NAMALWA (cell line): ENCODE measurements around the gene ENPP6.
"Not testable (repeated sequence)": the region's sequence is repeated elsewhere in the genome, so short reads cannot be mapped to it uniquely, and the experiment has no call there.

Source experiments
- DNase-seq: peaks from one replicate; pipeline ENCODE4 v3.0.0-alpha.2; 2015; ENCODE audit warnings: low spot score

ENPP6 gene

DNA sequence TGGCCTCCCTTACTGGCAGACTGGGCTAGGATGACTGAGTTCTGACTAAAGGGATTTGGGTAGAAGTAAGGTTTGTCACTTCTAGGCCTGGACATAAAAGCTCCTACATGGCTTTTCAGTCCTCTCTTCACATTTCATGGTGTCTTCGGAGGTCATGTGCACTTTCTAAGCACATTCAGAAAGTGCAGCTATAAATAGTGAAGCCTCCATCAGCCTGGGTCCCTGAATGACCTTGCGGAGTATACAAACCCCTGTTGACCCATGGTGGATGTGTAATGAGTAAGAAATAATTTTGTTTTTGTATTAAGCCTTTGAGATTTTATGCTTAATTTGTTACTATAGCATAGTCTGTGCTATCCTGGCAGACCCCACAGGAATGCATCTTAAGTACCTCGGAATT, 158.6 kb downstream of the ENPP6 start:
- DNase-seq, result no peak

DNA sequence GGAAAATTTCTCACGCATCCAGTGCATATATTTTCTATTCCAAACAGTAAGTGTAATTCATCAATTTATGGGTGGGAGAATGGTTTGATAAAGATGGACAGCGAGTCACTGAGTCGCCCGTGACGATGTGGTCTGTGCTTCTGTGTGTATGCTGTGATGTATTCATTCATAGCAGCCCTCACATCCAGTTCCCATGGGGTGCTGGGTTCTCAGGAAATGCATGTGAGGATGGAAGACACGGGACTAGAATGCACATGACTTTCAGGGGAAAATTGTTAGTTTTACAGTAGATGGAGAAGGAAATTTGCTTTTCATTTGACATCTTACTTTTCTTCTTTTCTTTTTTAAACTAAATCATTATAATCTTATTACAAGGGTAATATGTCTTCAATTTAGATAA, 159.6 kb downstream of the ENPP6 start:
- no peak for DNase-seq

DNA sequence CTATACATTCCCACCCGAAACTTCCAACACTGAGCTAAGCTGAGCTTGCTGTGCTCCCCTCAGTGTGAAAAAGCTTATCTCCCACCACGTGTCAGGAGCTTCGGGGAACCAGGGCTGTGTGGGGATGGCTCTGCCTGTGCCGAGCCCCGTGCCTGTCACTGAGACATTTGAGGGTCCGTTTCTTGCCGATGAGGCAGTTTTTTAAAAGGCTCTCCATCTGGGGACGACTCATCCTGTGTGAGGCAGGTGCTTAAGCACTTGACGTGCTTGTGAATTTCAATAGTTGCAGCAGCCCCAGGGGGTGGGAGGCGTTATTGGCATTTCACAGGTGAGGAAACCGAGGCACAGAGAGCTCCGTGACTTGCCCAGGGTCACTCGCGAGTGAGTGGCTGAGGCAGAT, 160.8 kb downstream of the ENPP6 start:
- DNase-seq, result no peak

DNA sequence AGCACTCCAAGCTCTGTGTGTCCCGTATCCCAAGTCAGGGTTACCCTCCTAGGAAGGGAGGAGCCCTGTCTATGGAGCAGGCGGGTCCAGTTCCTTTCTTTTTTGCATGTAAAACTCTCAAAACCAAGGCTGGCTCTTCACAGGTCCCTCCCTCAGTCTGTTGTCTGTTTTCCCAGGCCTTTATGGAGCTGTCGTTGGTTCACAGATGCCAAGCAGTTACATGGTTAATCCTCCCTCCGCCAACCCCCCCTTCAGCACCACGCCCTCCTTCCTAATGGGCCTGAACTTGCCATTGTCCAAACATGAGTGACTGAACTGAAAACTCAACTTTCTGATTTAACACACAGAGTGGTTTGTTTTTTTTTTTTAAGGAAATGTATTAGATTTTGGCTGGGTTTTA, 164.2 kb downstream of the ENPP6 start:
- no peak for DNase-seq

DNA sequence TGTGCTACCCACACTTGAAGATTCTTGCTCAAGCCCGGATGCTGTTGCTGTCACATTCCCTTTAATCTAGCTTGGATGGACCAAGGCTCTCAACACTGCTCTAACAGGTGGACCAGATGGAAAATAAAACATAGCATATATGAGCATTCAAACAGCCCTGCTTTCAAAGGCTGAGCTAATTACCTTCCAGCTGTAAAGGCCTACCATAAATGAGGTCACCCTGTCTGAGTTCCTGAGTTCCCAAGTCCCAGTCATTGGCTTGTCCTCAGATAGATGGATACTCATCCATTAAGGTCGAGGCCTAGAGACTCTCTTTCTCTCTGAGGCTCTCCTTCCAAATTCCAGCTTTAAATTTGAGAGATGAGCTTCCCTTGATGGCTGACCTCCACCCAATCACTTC, 165.1 kb downstream of the ENPP6 start:
- no peak for DNase-seq

DNA sequence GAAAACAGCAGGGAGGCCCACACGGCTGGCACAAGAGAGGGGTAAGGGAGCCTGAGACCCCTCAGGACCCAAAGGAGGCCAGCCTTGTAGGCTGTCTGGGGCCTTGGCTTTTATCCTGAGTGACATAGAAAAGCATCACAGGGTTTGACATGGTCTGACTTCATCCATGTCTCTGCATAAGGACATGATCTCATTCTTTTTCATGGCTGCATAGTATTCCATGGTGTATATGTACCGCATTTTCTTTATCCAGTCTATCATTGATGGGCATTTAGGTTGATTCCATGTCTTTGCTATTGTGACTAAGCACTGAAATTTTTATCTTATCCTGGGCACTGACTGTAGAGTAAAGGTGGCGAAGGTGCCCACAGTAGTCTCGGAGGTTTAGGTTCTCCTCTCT, 166.4 kb downstream of the ENPP6 start:
- DNase-seq, result not testable (repeated sequence)

DNA sequence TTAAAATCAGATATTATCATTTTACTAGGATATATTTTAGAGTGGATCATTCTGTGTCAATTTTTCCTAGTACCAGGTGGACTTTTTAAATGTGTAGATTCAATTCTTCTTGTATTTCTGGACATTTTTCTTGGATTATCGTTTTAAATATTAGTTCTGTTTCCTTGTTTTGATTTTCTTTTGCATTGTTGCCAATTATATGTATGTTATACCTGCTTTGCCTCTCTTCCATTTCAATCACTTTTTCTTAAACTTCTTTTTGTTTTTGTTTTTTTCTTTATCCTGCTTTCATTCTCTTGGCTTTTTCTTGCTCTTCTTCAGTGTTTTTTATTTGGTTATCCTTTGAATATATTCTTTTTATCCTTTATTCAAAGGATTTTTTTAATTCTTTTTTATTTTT, 171.5 kb downstream of the ENPP6 start:
- no peak for DNase-seq

DNA sequence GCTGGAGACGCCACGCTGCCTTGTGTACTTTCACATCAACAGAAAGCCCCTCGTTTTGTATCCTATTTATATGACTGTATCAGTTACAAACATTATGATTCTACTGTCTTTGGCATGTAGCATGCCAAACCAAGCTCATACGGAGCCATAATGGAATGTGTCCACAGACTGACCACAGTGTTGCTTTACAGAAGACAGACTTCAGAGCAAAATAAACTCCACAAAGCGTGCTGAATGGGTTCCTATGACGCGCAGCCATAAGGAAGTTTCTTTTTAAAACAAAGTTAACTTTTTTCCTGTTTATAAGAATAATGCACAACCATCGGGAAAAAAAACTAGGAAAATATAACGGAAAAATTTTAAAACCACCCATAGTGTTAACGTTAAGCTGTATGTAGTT, 176.5 kb downstream of the ENPP6 start:
- no peak for DNase-seq

DNA sequence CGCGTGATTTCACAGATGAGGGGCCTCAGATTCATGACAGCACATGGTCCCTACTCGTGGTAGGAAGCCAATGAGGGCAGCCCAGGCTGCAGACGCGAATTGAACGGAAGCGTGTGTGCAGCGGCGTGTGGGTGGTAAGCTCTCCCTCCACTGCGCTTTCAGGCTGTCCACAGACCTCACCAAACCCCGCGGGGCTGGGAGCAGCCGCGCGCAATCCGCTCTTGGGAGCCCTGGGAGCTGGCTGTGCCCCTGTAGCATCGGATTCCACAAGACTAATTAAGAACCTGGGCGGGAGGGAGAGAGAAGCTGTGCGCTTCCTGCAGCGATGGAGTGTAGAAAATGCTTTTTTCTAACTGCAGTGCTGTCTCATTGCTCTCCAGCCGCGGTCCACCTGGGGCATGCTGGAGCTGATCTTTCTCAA, 177.7 kb downstream of the ENPP6 start:
- DNase-seq, result no peak
